Lower lobe of right lung (tissue), 2 donors: ENCODE measurements around the gene SCPEP1. TPM values are rescaled to one million over a fixed set of nuclear protein-coding genes. Genes with fewer than 3 reads are reported as not detected.

Source experiments
- ATAC-seq, 2 donors: fragments of 200-7000 bp; cut with Tn5 transposase; one replicate each; pipeline ENCODE4 v1.9.1; 2020 to 2022; ENCODE audit warnings: mild to moderate bottlenecking in 2 of 2, moderate library complexity in 2 of 2
- DNase-seq: peaks from one replicate; pipeline ENCODE4 v3.0.0-alpha.2; 2020
- H3K27ac ChIP-seq: fragments of 200-600 bp; one replicate; pipeline ENCODE4 v1.8.0; 2022
- H3K27me3 ChIP-seq: fragments of 200-600 bp; one replicate; pipeline ENCODE4 v1.8.0; 2022; ENCODE audit warnings: low read depth
- H3K36me3 ChIP-seq: fragments of 200-600 bp; one replicate; pipeline ENCODE4 v1.8.0; 2022; ENCODE audit warnings: mild to moderate bottlenecking
- H3K4me1 ChIP-seq: fragments of 200-600 bp; one replicate; pipeline ENCODE4 v1.8.0; 2022
- H3K4me3 ChIP-seq: fragments of 200-600 bp; one replicate; pipeline ENCODE4 v1.8.0; 2022; ENCODE audit warnings: mild to moderate bottlenecking
- H3K9me3 ChIP-seq: fragments of 200-600 bp; one replicate; pipeline ENCODE4 v1.8.0; 2022
- CTCF ChIP-seq: fragments of 200-600 bp; IDR thresholded peaks from one replicate; pipeline ENCODE4 v1.8.0; 2022; ENCODE audit warnings: antibody characterized with exemption, mild to moderate bottlenecking
- intact Hi-C: fragments of 100-400 bp; cut with DNase I; formaldehyde crosslinking; loops from one replicate; pipeline ENCODE4 v1.11.0; 2022
- total RNA-seq: library from RNA; stranded (reverse); fragmentation: NEBNext Ultra II Directional; extraction: Animal tissue kit (Norgen Biotek cat#: 25700); gene quantifications from one replicate; pipeline ENCODE4 v1.2.1, GENCODE V29; 2021
- donor health status: DM: no; HTN: yes; CAD: no; lungs with severe emphysema.

The SCPEP1 gene
- total RNA-seq, 1 donor from 2014 or later, result 210 TPM

- no peak overlapping the region for H3K4me3 ChIP-seq
- intact Hi-C loops, result no loop called here
- no peak for DNase-seq
- no peaks in the 10 kb centered on the region for H3K36me3 ChIP-seq
- peaks cover 7% of the 10 kb centered on the region for H3K27me3 ChIP-seq
- H3K4me1 ChIP-seq, result peaks cover 5% of the 10 kb centered on the region
- H3K9me3 ChIP-seq, result no peaks in the 10 kb centered on the region
- H3K27ac ChIP-seq, result no peak overlapping the region
- no peak for ATAC-seq
- TF ChIP-seq CTCF, result no peak
Observed at GRCh38 chr17:57016071-57016763, 38.3 kb downstream of the SCPEP1 start.

GRCh38 chr17:57016764-57017116 lies 38.8 kb downstream of the SCPEP1 start:
- no peaks in the 10 kb centered on the region for H3K9me3 ChIP-seq
- intact Hi-C loops, result no loop called here
- no peaks in the 10 kb centered on the region for H3K36me3 ChIP-seq
- peaks cover 5% of the 10 kb centered on the region for H3K4me1 ChIP-seq
- DNase-seq, result no peak
- H3K27me3 ChIP-seq, result peaks cover 7% of the 10 kb centered on the region
- TF ChIP-seq CTCF, result no peak
- H3K4me3 ChIP-seq, result no peak overlapping the region
- H3K27ac ChIP-seq, result no peak overlapping the region
- ATAC-seq, result peak; percentile 13 to 29

- TF ChIP-seq CTCF, result no peak
- peaks cover 5% of the 10 kb centered on the region for H3K4me1 ChIP-seq
- no peaks in the 10 kb centered on the region for H3K9me3 ChIP-seq
- intact Hi-C loops, result no loop called here
- no peak overlapping the region for H3K4me3 ChIP-seq
- H3K36me3 ChIP-seq, result no peaks in the 10 kb centered on the region
- no peak for ATAC-seq
- H3K27me3 ChIP-seq, result peaks cover 7% of the 10 kb centered on the region
- DNase-seq, result no peak
- H3K27ac ChIP-seq, result no peak overlapping the region
Observed at GRCh38 chr17:57017625-57018024, 39.7 kb downstream of the SCPEP1 start.

- Histone ChIP-seq H3K4me3 (no peak overlapping the region), H3K36me3 (no peaks in the 10 kb centered on the region), H3K9me3 (no peaks in the 10 kb centered on the region), H3K4me1 (peaks cover 5% of the 10 kb centered on the region), H3K27ac (no peak overlapping the region), H3K27me3 (peaks cover 7% of the 10 kb centered on the region)
- ATAC-seq, result no peak
- intact Hi-C loops, result no loop called here
- no peak for DNase-seq
- no peak for TF ChIP-seq CTCF
Observed at GRCh38 chr17:57020208-57020607, 42.3 kb downstream of the SCPEP1 start.

GRCh38 chr17:57021226-57021940 lies 43.5 kb downstream of the SCPEP1 start:
- Histone ChIP-seq H3K36me3 (no peaks in the 10 kb centered on the region), H3K4me3 (no peak overlapping the region), H3K9me3 (no peaks in the 10 kb centered on the region), H3K27me3 (peaks cover 7% of the 10 kb centered on the region), H3K4me1 (peaks cover 5% of the 10 kb centered on the region), H3K27ac (no peak overlapping the region)
- TF ChIP-seq CTCF, result no peak
- DNase-seq, result peak; percentile 62
- ATAC-seq, result peak; percentile 92 to 96
- intact Hi-C loops, result no loop called here
